Anterior cingulate cortex (tissue), 58 donors: ENCODE results near the gene PCDHGB5.

Experiments used
- DNase-seq, 58 donors: peaks; one replicate each; lab custom pipeline; 2025; lab: John Stamatoyannopoulos, UW

PCDHGB5 gene

DNA sequence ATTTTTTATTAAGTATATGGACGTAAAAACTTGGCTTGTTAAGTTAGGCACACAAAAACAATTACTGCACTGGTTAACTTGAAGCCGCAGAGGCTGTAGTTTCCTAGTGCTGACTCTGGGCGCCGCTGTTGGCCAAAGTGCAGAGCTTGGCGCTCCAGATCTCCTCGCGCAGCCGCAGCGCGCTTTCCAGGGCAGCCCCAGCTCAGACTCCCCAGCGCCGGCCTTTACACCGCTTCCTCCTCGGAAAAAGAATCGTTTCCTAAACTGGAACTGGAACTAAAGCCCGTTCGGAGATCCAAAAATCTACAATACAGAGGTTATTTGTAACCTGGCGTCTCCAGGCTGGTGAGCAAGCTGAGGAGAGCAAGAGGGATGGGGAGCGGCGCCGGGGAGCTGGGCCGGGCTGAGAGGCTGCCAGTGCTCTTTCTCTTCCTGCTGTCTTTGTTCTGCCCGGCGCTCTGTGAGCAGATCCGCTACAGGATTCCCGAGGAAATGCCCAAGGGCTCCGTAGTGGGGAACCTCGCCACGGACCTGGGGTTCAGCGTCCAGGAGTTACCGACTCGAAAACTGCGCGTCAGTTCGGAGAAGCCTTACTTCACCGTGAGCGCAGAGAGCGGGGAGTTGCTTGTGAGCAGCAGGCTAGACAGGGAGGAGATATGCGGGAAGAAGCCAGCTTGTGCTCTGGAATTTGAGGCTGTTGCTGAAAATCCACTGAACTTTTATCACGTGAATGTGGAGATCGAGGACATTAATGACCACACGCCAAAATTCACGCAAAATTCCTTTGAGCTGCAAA lies at the start of gene PCDHGB5:
TSS of gene PCDHGB5 (plus strand) at position 192 of the 796 bp plus-strand sequence. CDS start at position 373, 181 bp downstream.
- peak in 1 of 58 donors; percentile 10 for DNase-seq

DNA sequence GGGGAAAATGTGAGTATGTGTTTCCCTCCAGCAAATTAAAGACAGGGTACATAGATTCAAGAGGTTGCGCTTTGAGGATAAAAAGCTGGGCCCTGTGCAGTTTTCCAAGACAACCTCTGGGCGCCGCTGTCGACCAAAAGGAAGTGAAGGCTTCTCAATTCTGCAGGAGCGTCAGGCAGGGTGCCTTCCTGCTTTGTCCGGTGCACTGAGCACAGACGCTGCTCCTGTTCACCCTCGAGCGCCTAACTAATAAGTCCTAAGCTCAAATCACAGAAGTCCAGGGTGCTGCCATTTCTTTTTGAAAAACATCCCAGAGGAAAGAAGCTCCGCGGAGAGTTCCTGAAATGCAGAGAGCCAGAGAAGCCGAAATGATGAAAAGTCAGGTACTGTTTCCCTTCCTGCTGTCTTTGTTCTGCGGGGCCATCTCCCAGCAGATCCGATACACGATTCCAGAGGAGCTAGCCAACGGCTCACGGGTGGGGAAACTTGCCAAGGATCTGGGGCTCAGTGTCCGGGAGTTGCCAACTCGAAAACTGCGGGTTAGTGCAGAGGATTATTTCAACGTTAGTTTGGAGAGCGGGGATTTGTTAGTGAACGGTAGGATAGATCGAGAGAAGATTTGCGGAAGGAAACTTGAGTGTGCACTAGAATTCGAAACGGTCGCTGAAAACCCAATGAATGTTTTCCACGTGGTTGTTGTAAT lies 47.7 kb upstream of the PCDHGB5 start, which contains the start of gene PCDHGB1:
TSS of gene PCDHGB1 (plus strand) at position 183 of the 703 bp plus-strand sequence. CDS start at position 345, 162 bp downstream.
- DNase-seq = peak in 8 of 58 donors; percentile 3 to 25 (median 10)

DNA sequence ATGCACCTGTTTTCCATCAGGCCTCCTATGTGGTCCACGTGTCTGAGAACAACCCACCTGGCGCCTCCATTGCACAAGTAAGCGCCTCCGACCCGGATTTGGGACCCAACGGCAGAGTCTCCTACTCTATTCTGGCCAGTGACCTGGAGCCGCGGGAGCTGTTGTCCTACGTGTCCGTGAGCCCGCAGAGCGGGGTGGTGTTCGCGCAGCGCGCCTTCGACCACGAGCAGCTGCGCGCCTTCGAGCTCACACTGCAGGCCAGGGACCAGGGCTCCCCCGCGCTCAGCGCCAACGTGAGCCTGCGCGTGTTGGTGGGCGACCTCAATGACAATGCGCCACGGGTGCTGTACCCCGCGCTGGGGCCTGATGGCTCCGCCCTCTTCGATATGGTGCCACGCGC lies 46.2 kb upstream of the PCDHGB5 start:
- no peak for DNase-seq

DNA sequence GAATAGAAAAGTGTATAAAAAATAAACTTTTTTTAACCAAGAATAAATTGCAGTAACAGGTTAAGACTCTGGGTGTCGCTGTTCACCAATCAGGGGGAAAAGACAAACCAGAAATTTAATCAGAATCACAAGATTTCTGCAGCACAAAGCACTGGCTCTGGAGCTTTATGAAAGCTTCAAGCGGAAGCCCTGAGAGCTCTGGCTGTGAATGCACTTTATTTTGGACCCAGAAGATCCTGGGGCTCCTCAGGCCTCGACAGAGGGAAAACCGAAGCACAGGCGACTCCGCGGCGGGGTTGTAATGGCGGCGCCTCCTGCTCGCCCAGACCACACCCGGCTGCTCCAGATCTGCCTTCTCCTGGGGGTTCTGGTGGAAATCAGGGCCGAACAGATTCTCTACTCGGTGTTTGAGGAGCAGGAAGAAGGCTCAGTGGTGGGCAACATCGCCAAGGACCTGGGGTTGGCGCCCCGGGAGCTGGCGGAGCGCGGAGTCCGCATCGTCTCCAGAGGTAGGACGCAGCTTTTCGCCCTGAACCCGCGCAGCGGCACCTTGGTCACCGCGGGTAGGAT lies 42.8 kb upstream of the PCDHGB5 start, which contains the start of gene PCDHGA4:
TSS of gene PCDHGA4 (plus strand) at position 122 of the 570 bp plus-strand sequence. CDS start at position 209, 87 bp downstream.
- no peak for DNase-seq

DNA sequence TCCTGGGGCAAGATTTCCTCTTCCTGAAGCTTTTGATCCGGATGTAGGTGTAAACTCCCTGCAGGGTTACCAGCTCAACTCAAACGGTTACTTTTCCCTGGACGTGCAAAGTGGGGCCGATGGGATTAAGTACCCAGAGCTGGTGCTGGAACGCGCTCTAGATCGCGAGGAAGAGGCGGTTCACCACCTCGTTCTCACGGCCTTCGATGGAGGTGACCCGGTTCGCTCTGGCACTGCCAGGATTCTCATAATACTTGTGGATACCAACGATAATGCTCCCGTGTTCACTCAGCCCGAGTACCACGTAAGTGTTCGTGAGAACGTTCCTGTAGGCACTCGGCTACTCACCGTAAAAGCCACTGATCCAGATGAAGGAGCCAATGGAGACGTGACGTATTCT lies 42.1 kb upstream of the PCDHGB5 start:
- DNase-seq = no peak

DNA sequence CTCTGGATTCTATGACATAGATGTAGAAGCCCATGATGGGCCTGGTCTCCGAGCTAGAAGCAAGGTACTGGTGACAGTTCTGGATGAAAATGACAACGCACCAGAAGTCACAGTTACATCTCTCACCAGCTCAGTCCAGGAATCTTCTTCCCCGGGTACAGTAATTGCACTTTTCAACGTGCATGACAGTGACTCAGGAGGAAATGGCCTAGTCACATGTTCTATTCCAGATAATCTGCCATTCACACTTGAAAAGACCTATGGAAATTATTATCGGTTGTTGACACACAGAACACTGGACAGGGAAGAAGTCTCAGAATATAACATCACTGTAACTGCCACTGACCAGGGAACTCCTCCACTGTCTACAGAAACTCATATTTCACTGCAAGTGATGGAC lies 41.6 kb upstream of the PCDHGB5 start:
- DNase-seq = no peak

DNA sequence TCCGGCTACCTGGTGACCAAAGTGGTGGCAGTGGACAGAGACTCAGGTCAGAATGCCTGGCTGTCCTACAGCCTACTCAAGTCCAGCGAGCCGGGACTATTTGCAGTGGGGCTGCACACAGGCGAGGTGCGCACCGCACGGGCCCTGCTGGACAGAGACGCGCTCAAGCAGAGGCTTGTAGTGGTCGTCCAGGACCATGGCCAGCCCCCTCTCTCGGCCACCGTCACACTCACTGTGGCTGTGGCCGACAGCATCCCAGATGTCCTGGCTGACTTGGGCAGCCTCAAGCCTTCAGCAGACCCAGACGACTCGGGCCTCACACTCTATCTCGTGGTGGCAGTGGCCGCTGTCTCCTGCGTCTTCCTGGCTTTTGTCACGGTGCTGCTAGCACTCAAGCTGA lies 40.8 kb upstream of the PCDHGB5 start:
- no peak for DNase-seq

DNA sequence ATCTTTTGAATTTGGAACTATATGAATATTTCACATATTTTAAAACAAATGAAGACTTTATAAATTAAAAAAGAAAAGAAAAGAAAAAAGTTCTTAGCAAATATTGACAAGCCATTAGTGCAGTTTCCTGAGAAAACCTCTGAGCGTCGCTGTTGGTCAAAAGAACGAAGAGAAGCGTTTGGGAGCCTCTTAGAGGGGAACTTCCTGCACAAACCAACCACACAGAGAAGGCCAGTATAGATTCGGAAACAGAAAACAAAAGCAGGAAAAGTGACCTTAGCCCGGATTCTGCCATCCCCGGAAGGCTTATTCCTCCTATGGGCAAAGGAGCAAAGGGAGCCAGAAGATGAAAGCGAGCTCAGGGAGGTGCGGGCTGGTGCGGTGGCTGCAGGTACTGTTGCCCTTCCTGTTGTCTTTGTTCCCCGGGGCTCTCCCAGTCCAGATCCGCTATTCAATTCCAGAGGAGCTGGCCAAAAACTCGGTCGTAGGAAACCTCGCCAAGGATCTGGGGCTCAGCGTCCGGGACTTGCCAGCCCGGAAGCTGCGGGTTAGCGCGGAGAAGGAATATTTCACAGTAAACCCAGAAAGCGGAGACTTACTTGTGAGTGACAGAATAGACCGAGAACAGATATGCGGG lies 37.8 kb upstream of the PCDHGB5 start, which contains the start of gene PCDHGB2:
TSS of gene PCDHGB2 (plus strand) at position 205 of the 637 bp plus-strand sequence. CDS start at position 347, 142 bp downstream.
- DNase-seq = no peak

DNA sequence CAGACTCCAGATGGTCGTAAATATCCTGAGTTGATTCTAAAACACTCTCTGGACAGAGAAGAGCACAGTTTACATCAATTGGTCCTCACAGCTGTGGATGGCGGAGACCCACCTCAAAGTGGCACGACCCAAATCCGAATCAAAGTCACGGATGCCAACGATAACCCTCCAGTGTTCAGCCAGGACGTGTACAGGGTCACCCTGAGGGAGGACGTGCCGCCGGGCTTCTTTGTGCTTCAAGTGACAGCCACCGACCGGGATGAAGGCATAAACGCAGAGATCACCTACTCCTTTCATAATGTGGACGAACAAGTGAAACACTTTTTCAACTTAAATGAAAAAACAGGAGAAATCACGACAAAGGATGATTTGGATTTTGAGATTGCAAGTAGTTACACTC lies 37.1 kb upstream of the PCDHGB5 start:
- DNase-seq = no peak

DNA sequence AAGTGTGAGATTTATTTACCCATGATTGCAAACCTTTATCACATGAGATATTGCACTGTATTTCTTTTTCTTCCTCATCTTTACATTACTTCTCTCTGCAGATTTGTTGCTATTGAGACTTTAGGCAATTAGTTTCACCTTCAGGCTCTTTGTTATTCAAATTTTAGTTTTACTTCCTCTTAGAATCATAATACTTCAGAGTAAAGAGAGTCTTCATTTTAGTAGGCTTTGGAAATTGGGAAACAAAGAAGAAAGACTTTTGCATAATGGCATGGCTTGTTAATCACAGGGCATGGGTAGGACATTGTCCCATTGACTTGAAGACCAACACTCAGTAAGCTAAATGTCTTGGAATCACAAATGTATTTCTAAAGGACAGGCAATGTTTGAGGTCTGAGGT lies 35.0 kb upstream of the PCDHGB5 start:
- no peak for DNase-seq

DNA sequence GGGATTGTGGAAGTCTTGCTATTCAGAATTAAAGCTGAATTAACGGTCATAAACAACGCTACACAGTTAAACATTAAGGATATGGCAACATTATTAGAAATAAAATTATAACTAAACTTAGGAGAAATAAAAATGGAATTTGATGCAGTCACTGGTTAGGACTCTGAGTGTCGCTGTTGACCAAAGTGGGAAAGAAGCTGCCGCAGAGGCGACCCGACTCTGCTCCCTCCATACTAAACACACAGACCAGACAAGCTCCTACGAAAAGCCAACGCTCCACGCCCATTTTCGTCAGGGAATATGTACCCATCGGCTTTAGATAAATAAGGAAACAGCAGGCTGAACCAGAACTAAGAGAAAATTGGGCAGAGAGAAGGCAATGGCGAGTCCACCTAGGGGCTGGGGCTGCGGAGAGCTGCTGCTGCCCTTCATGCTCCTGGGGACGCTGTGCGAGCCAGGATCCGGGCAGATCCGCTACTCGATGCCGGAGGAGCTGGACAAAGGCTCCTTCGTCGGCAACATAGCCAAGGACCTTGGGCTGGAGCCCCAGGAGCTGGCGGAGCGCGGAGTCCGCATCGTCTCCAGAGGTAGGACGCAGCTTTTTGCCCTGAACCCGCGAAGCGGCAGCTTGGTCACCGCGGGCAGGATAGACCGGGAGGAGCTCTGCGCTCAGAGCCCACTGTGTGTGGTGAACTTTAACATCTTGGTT lies 33.6 kb upstream of the PCDHGB5 start, which contains the start of gene PCDHGA5:
TSS of gene PCDHGA5 (plus strand) at position 211 of the 709 bp plus-strand sequence. CDS start at position 380, 169 bp downstream.
- DNase-seq = no peak

DNA sequence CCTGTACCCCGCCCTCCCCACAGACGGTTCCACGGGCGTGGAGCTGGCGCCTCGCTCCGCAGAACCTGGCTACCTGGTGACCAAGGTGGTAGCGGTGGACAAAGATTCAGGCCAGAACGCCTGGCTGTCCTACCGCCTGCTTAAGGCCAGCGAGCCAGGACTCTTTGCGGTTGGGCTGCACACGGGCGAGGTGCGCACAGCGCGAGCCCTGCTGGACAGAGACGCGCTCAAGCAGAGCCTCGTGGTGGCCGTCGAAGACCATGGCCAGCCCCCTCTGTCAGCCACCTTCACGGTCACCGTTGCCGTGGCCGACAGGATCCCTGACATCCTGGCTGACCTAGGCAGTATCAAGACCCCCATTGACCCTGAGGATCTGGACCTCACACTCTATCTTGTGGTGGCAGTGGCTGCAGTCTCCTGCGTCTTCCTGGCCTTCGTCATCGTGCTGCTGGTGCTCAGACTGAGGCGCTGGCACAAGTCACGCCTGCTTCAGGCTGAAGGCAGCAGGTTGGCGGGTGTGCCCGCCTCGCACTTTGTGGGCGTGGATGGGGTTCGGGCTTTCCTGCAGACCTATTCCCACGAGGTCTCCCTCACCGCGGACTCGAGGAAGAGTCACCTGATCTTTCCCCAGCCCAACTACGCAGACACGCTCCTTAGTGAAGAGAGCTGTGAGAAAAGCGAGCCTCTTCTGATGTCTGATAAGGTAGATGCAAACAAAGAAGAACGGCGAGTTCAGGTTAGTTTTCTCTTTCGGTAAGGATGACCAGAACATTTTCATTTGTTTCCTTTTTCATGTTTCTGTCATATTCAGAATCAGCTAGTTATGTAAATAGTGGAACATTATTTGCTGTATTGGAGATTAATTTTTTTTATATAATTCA lies 31.5 kb upstream of the PCDHGB5 start:
- no peak for DNase-seq

DNA sequence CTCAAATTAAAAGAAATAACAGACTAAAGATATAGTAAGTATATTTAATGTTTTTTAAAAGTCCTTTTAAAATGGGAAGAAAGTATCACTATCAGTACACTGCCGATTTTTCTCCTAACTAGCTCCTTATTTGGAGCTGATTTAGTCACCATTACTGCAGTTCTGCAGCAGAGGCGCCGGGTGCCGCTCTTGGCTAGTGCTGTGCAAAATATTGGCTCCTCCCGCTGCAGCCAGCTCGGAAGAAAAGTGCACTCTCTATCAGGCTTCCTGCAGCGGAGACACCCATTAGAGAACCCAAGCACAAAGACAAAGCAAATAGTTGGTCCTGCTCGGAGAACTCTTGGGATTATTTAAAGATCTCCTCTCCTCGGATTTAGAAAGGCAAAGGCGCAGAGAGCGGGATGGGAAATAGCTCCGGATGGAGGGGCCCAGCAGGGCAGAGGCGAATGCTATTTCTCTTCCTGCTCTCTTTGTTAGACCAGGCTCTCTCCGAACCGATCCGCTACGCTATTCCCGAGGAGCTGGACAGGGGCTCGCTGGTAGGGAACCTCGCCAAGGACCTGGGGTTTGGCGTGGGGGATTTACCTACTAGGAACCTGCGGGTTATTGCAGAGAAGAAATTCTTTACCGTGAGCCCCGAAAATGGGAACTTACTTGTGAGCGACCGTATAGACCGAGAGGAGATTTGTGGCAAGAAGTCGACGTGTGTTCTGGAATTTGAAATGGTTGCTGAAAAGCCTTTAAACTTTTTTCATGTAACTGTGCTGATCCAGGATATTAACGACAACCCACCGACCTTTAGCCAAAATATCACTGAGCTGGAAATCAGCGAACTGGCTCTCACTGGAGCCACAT lies 27.5 kb upstream of the PCDHGB5 start, which contains the start of gene PCDHGB3:
TSS of gene PCDHGB3 (plus strand) at position 249 of the 855 bp plus-strand sequence. CDS start at position 402, 153 bp downstream.
- DNase-seq = no peak

DNA sequence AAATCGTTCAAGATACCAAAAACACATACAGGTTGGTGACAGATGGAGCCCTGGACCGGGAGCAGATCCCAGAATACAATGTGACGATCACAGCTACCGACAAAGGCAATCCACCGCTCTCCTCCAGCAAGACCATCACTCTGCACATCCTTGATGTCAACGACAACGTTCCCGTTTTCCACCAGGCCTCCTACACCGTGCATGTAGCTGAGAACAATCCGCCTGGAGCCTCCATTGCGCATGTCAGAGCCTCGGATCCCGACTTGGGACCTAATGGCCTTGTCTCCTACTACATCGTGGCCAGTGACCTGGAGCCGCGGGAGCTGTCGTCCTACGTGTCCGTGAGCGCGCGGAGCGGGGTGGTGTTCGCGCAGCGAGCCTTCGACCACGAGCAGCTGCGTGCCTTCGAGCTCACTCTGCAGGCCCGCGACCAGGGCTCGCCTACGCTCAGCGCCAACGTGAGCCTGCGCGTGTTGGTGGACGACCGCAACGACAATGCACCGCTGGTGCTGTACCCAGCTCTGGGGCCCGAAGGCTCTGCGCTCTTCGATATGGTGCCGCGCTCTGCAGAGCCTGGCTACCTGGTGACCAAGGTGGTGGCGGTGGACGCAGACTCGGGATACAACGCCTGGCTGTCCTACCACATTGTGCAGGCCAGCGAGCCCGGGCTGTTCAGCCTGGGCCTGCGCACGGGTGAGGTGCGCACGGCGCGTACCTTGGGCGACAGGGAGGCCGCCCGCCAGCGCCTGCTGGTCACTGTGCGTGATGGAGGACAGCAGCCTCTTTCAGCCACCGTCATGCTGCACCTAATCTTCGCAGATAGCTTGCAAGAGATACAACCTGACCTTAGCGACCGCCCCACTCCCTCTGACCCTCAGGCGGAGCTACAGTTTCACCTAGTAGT lies 25.9 kb upstream of the PCDHGB5 start:
- no peak for DNase-seq

DNA sequence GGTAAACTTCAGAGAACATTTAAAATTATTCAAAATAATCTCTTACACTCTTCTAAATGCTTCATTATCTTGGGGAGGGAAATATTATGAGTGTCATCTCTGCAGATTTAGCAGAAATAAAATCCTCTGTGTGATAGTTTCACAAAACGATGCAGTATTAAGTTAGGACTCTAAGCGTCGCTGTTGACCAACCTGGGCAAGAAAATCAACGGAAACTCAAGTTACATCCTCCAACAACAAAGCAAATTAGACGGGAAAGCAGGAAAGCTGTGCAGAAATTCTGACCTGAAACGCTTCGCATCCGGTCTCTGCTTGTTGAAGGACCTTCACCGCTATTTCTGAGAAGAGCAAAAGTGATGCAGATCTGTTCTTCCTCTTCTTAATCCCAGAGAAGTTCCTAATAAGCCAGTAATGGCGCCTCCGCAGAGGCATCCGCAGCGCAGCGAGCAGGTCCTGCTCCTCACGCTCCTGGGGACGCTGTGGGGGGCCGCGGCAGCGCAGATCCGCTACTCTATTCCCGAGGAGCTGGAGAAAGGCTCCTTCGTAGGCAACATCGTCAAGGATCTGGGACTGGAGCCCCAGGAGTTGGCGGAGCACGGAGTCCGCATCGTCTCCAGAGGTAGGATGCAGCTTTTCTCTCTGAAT lies 24.0 kb upstream of the PCDHGB5 start, which contains the start of gene PCDHGA6:
TSS of gene PCDHGA6 (plus strand) at position 219 of the 645 bp plus-strand sequence. CDS start at position 412, 193 bp downstream.
- no peak for DNase-seq

DNA sequence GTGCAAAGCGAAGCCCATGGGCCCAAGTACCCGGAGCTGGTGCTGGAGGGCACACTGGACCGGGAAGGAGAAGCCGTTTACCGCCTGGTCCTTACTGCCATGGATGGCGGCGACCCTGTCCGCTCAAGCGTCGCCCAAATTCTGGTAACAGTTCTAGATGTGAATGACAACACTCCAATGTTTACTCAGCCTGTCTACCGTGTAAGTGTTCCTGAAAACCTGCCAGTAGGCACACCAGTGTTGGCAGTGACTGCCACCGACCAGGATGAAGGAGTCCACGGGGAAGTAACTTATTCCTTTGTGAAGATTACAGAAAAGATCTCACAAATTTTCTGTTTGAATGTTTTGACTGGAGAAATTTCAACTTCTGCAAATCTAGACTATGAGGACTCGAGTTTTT lies 23.1 kb upstream of the PCDHGB5 start:
- no peak for DNase-seq
